HCT116 (cell line): ENCODE results near the gene LRFN3. TPM values are rescaled to one million over a fixed set of nuclear protein-coding genes. Genes with fewer than 3 reads are reported as not detected.

ENCODE experiments used
- ATAC-seq: fragments of 200-7000 bp; cut with Tn5 transposase; 2 replicates; pipeline ENCODE4 v1.9.1; 2020; ENCODE audit warnings: mild to moderate bottlenecking, moderate library complexity
- BruUV-seq: library from RNA; stranded (reverse); fragments of 400-500 nt; replicated peaks from 2 replicates; lab custom pipeline; 2021; lab: Mats Ljungman, UMichigan
- CTCF ChIA-PET: fragments of 300-600 bp; sonication (Branson Sonifier 250); formaldehyde crosslinking; loops from one replicate; lab custom pipeline; 2021; ENCODE audit warnings: antibody characterized with exemption; lab: Charles Lee
- POLR2A ChIA-PET: fragments of 300-600, 350-600 bp; sonication (Branson Sonifier 250); formaldehyde crosslinking; loops from one replicate; lab custom pipeline; 2021; ENCODE audit warnings: antibody characterized with exemption; lab: Charles Lee
- RAD21 ChIA-PET, 2 experiments: fragments of 300-600 bp; sonication (Branson Sonifier 250); formaldehyde crosslinking; loops; one replicate each; lab custom pipeline; 2023; ENCODE audit warnings: low total read pairs in 2 of 2; ENCODE audit not compliant: uncharacterized antibody in 2 of 2, unreplicated experiment in 2 of 2, low non-redundant PET in 1 of 2; lab: Charles Lee
- DNase-seq: peaks from one replicate; pipeline ENCODE4 v3.0.0-alpha.2; 2010; ENCODE audit warnings: low read depth, low spot score
- H2AFZ ChIP-seq: fragments of 200-600 bp; shearing (Covaris generic), sonication (generic); 2 replicates; pipeline ENCODE4 v1.6.1; 2017; ENCODE audit warnings: low read depth, mixed run types, mixed read lengths, antibody characterized with exemption, low read length; ENCODE audit not compliant: poor library complexity, severe bottlenecking
- H3K27ac ChIP-seq: 2 replicates; pipeline ENCODE4 v1.5.1; 2012; ENCODE audit warnings: low read depth, low read length
- H3K27me3 ChIP-seq: fragments of 200-600 bp; sonication (generic); 2 replicates; pipeline ENCODE4 v1.6.1; 2016; ENCODE audit warnings: mixed run types, low read length, mixed read lengths; ENCODE audit not compliant: insufficient read depth
- H3K36me3 ChIP-seq, 2 experiments: fragments of 200-500 bp in 1 of 2; fragments of 200-600 bp in 1 of 2; sonication (Bioruptor generic) in 1 of 2; sonication (generic) in 1 of 2; 2 replicates each; pipeline versions ENCODE4 v1.5.1 to v1.6.1; 2014 to 2016; ENCODE audit warnings: low read length in 2 of 2, inconsistent platforms in 1 of 2, mixed read lengths in 1 of 2, mixed run types in 1 of 2; ENCODE audit not compliant: insufficient read depth in 2 of 2, control insufficient read depth in 1 of 2
- H3K4me1 ChIP-seq, 2 experiments: fragments of 200-600 bp in 1 of 2; sonication (generic) in 1 of 2; 2 replicates each; pipeline versions ENCODE4 v1.5.1 to v1.6.1; 2012 to 2017; ENCODE audit warnings: low read length in 2 of 2, inconsistent platforms in 1 of 2, mild to moderate bottlenecking in 1 of 2, mixed read lengths in 1 of 2, mixed run types in 1 of 2, moderate library complexity in 1 of 2; ENCODE audit not compliant: insufficient read depth in 2 of 2, control insufficient read depth in 1 of 2
- H3K4me2 ChIP-seq: fragments of 200-600 bp; sonication (generic); 2 replicates; pipeline ENCODE4 v1.6.1; 2017; ENCODE audit warnings: mixed run types, low read length, mixed read lengths
- H3K4me3 ChIP-seq, 2 experiments: fragments of 200-600 bp in 1 of 2; sonication (generic) in 1 of 2; replicated peaks in 1 of 2; 2 replicates each; pipeline ENCODE4 v1.5.1; 2011 to 2016; ENCODE audit warnings: low read length in 2 of 2, control low read depth in 1 of 2, low read depth in 1 of 2, mild to moderate bottlenecking in 1 of 2, mixed read lengths in 1 of 2, mixed run types in 1 of 2
- H3K79me2 ChIP-seq: fragments of 200-600 bp; sonication (generic); 2 replicates; pipeline ENCODE4 v1.6.1; 2017; ENCODE audit warnings: mild to moderate bottlenecking, mixed run types, low read length, moderate library complexity, mixed read lengths; ENCODE audit not compliant: insufficient read depth
- H3K9ac ChIP-seq: fragments of 200-600 bp; sonication (generic); 2 replicates; pipeline ENCODE4 v1.6.1; 2016; ENCODE audit warnings: low read length, mixed read lengths
- H3K9me2 ChIP-seq: fragments of 200-600 bp; sonication (generic), shearing (Covaris generic); 2 replicates; pipeline ENCODE4 v1.6.1; 2017; ENCODE audit warnings: mixed run types, mild to moderate bottlenecking, moderate library complexity; ENCODE audit not compliant: insufficient read depth
- H3K9me3 ChIP-seq, 2 experiments: fragments of 200-500 bp in 1 of 2; fragments of 200-600 bp in 1 of 2; sonication (Bioruptor generic) in 1 of 2; sonication (generic) in 1 of 2; 2 replicates each; pipeline ENCODE4 v1.6.1; 2014 to 2017; ENCODE audit warnings: low read length in 2 of 2, mixed read lengths in 2 of 2, inconsistent platforms in 1 of 2, low read depth in 1 of 2, mild to moderate bottlenecking in 1 of 2, mixed run types in 1 of 2, moderate library complexity in 1 of 2; ENCODE audit not compliant: control insufficient read depth in 1 of 2, insufficient read depth in 1 of 2
- H4K20me1 ChIP-seq: fragments of 200-600 bp; sonication (generic), shearing (Covaris generic); 2 replicates; pipeline ENCODE4 v1.6.1; 2017; ENCODE audit warnings: mixed run types, mild to moderate bottlenecking, moderate library complexity; ENCODE audit not compliant: insufficient read depth
- ATF3 ChIP-seq: IDR thresholded peaks from 2 replicates; pipeline ENCODE4 v1.6.1; 2012
- CBX3 ChIP-seq: IDR thresholded peaks from 2 replicates; pipeline ENCODE4 v1.6.1; 2012; ENCODE audit warnings: low read depth
- CTCF ChIP-seq, 3 experiments: fragments of 200-600 bp in 1 of 3; sonication (generic) in 1 of 3; IDR thresholded peaks in 2 of 3; conservative IDR thresholded peaks in 1 of 3; 2 replicates each; pipeline ENCODE4 v1.5.1; 2012 to 2017; ENCODE audit warnings: low read depth in 2 of 3, low read length in 2 of 3, antibody characterized with exemption in 1 of 3, borderline replicate concordance in 1 of 3, control low read depth in 1 of 3, mild to moderate bottlenecking in 1 of 3, mixed read lengths in 1 of 3, mixed run types in 1 of 3, moderate library complexity in 1 of 3; ENCODE audit not compliant: insufficient read depth in 1 of 3
- EGR1 ChIP-seq: IDR thresholded peaks from 2 replicates; pipeline ENCODE4 v1.6.1; 2012; ENCODE audit warnings: low read depth
- EZH2 ChIP-seq: fragments of 200-600 bp; sonication (generic); IDR thresholded peaks from 2 replicates; pipeline ENCODE4 v1.6.1; 2017; ENCODE audit warnings: antibody characterized with exemption, mixed run types
- EZH2phosphoT487 ChIP-seq: fragments of 200-600 bp; IDR thresholded peaks from 2 replicates; pipeline ENCODE4 v1.6.1; 2018; ENCODE audit warnings: antibody characterized with exemption, borderline replicate concordance
- FOSL1 ChIP-seq: IDR thresholded peaks from 2 replicates; pipeline ENCODE4 v1.6.1; 2012; ENCODE audit warnings: low read depth
- JUND ChIP-seq: IDR thresholded peaks from 2 replicates; pipeline ENCODE4 v1.6.1; 2012
- POLR2A ChIP-seq: IDR thresholded peaks from 2 replicates; pipeline ENCODE4 v1.7.0; 2011; ENCODE audit warnings: borderline replicate concordance; ENCODE audit not compliant: insufficient read depth, insufficient read length; ENCODE audit errors: extremely low read depth
- POLR2AphosphoS5 ChIP-seq: IDR thresholded peaks from 2 replicates; pipeline ENCODE4 v1.6.1; 2011; ENCODE audit warnings: mild to moderate bottlenecking, low read depth, low read length, moderate library complexity
- REST ChIP-seq: IDR thresholded peaks from 2 replicates; pipeline ENCODE4 v1.6.1; 2012; ENCODE audit warnings: low read depth
- SIN3A ChIP-seq: IDR thresholded peaks from 2 replicates; pipeline ENCODE4 v1.6.1; 2012; ENCODE audit warnings: low read depth
- SRF ChIP-seq: IDR thresholded peaks from 2 replicates; pipeline ENCODE4 v1.6.1; 2012; ENCODE audit warnings: low read depth
- TCF7L2 ChIP-seq: IDR thresholded peaks from 2 replicates; pipeline ENCODE4 v1.7.0; 2011; ENCODE audit warnings: borderline replicate concordance, inconsistent platforms; ENCODE audit not compliant: insufficient read depth, insufficient read length; ENCODE audit errors: extremely low read depth
- ZBTB33 ChIP-seq: IDR thresholded peaks from 2 replicates; pipeline ENCODE4 v1.6.1; 2011; ENCODE audit warnings: mild to moderate bottlenecking, low read length, moderate library complexity; ENCODE audit not compliant: insufficient replicate concordance; ENCODE audit errors: extremely low read depth
- ZFX ChIP-seq: fragments of 450-650 bp; IDR thresholded peaks from 2 replicates; pipeline ENCODE4 v1.6.1; 2017
- ZNF274 ChIP-seq: fragments of 200-500 bp; sonication (Bioruptor generic); IDR thresholded peaks from 2 replicates; pipeline ENCODE4 v1.6.1; 2014; ENCODE audit warnings: mild to moderate bottlenecking, low read depth, low read length, inconsistent platforms
- intact Hi-C: fragments of 100-400 bp; cut with micrococcal nuclease; formaldehyde crosslinking; loops from 2 replicates; pipeline ENCODE4 v1.10.0; 2022
- total RNA-seq: library from RNA; stranded (reverse); gene quantifications from one replicate; pipeline ENCODE4 v1.2.1, GENCODE V29; 2021; ENCODE audit not compliant: unreplicated experiment

The LRFN3 gene
- total RNA-seq, 1 experiment from 2014 or later = 18.8 TPM

GRCh38 chr19:35978271-35978670 lies 42.1 kb downstream of the LRFN3 start:
- Histone ChIP-seq H3K4me1 (no peaks in the 10 kb centered on the region), H2AFZ (no peak overlapping the region), H3K9ac (no peak overlapping the region), H3K27me3 (peaks cover 3% of the 10 kb centered on the region; the same call in 1 of the 2 replicates), H3K4me3 (no peak overlapping the region), H3K36me3 (no peaks in the 10 kb centered on the region), H4K20me1 (no peaks in the 10 kb centered on the region), H3K27ac (no peak overlapping the region), H3K79me2 (no peaks in the 10 kb centered on the region), H3K9me2 (no peaks in the 10 kb centered on the region), H3K4me2 (no peak overlapping the region), H3K9me3 (no peaks in the 10 kb centered on the region)
- intact Hi-C loops = loop anchor here (5.0 kb wide), 1 partner anchor 96 kb away; no protein-coding TSS in a partner anchor
- no peak for ATAC-seq
- RAD21 ChIA-PET = no interaction called here
- no peak for DNase-seq
- no TSS peak for BruUV-seq
- no peak for TF ChIP-seq ZBTB33
- no peak for TF ChIP-seq POLR2AphosphoS5
- TF ChIP-seq ZFX = no peak
- TF ChIP-seq REST = no peak
- no peak for TF ChIP-seq ATF3
- TF ChIP-seq SRF = no peak
- no peak for TF ChIP-seq EZH2
- no peak for TF ChIP-seq ZNF274
- TF ChIP-seq FOSL1 = no peak
- no peak for TF ChIP-seq EGR1
- TF ChIP-seq CTCF (IDR thresholded peaks at IDR 0.05 in 2 of 3, conservative IDR thresholded peaks at IDR 0.05 in 1 of 3; ENCODE audit: borderline replicate concordance in 1 of 3, insufficient read depth in 1 of 3, low read depth in 2 of 3, low read length in 2 of 3) = no peak
- no peak for TF ChIP-seq CBX3
- no peak for TF ChIP-seq EZH2phosphoT487
- TF ChIP-seq SIN3A = no peak
- no peak for TF ChIP-seq JUND
- no peak for TF ChIP-seq POLR2A
- no peak for TF ChIP-seq TCF7L2
- POLR2A ChIA-PET = no interaction called here
- CTCF ChIA-PET = no interaction called here
